B cell (primary cell): ENCODE results near the gene ELMOD3. TPM values are rescaled to one million over a fixed set of nuclear protein-coding genes. Genes with fewer than 3 reads are reported as not detected.

Experiments
- ATAC-seq: fragments of 200-7000 bp; cut with Tn5 transposase; one replicate; pipeline ENCODE4 v1.10.0; 2021; ENCODE audit warnings: low read depth, mild to moderate bottlenecking, moderate number of reproducible peaks, moderate library complexity
- CTCF ChIA-PET: fragments of 350-600 bp; sonication (Branson Sonifier 250); formaldehyde crosslinking; loops from one replicate; lab custom pipeline; 2021; ENCODE audit warnings: antibody characterized with exemption, inconsistent platforms; lab: Charles Lee
- POLR2A ChIA-PET: fragments of 350-600 bp; sonication (Branson Sonifier 250); formaldehyde crosslinking; loops from one replicate; lab custom pipeline; 2021; ENCODE audit warnings: antibody characterized with exemption; lab: Charles Lee
- DNase-seq: peaks from one replicate; pipeline ENCODE4 v3.0.0; 2013
- H2AFZ ChIP-seq: 2 replicates; pipeline ENCODE4 v1.6.1; 2012; ENCODE audit warnings: mild to moderate bottlenecking, low read depth, low read length; ENCODE audit not compliant: insufficient read depth, poor library complexity, severe bottlenecking
- H3K27ac ChIP-seq, 2 donors: 1 replicate in 1 of 2; 2 replicates in 1 of 2; pipeline ENCODE4 v1.5.1; 2012 to 2013; ENCODE audit warnings: low read length in 2 of 2, mild to moderate bottlenecking in 2 of 2, moderate library complexity in 1 of 2
- H3K27me3 ChIP-seq, 4 experiments: fragments of 200-600 bp in 1 of 4; sonication (generic) in 1 of 4; replicated peaks in 1 of 4; 1 replicate in 2 of 4; 2 replicates in 2 of 4; pipeline versions ENCODE4 v1.6.1 to v1.7.0; 2013 to 2016; ENCODE audit warnings: low read length in 3 of 4, mild to moderate bottlenecking in 2 of 4, mixed read lengths in 1 of 4, moderate library complexity in 1 of 4; ENCODE audit not compliant: insufficient read depth in 4 of 4, control insufficient read depth in 3 of 4; ENCODE audit errors: control extremely low read depth in 1 of 4
- H3K36me3 ChIP-seq, 2 experiments: replicated peaks in 1 of 2; 1 replicate in 1 of 2; 2 replicates in 1 of 2; pipeline versions ENCODE4 v1.6.1 to v1.7.1; 2013; ENCODE audit warnings: low read length in 1 of 2; ENCODE audit not compliant: insufficient read depth in 2 of 2, control insufficient read depth in 1 of 2; ENCODE audit errors: control extremely low read depth in 1 of 2, extremely low read depth in 1 of 2
- H3K4me1 ChIP-seq, 2 donors: fragments of 200-600 bp in 1 of 2; sonication (generic) in 1 of 2; 1 replicate in 1 of 2; 2 replicates in 1 of 2; pipeline versions ENCODE4 v1.5.1 to v1.6.1; 2013 to 2017; ENCODE audit warnings: low read length in 2 of 2; ENCODE audit not compliant: control insufficient read depth in 2 of 2, insufficient read depth in 2 of 2
- H3K4me2 ChIP-seq: replicated peaks from 2 replicates; pipeline ENCODE3; 2012; ENCODE audit warnings: mild to moderate bottlenecking, low read depth, low read length; ENCODE audit not compliant: poor library complexity, severe bottlenecking
- H3K4me3 ChIP-seq, 5 experiments: fragments of 200-600 bp in 1 of 5; sonication (generic) in 1 of 5; 1 replicate in 3 of 5; 2 replicates in 2 of 5; pipeline versions ENCODE4 v1.5.1 to v1.7.0; 2011 to 2016; ENCODE audit warnings: low read length in 4 of 5, mild to moderate bottlenecking in 4 of 5, low read depth in 2 of 5, control low read depth in 1 of 5, moderate library complexity in 1 of 5; ENCODE audit not compliant: insufficient read depth in 1 of 5; ENCODE audit errors: control extremely low read depth in 1 of 5, extremely low read depth in 1 of 5
- H3K79me2 ChIP-seq: fragments of 200-600 bp; sonication (generic); one replicate; pipeline ENCODE4 v1.6.0; 2016; ENCODE audit warnings: low read length; ENCODE audit not compliant: control insufficient read depth, insufficient read depth
- H3K9ac ChIP-seq: fragments of 200-600 bp; sonication (generic); 2 replicates; pipeline ENCODE4 v1.6.1; 2017; ENCODE audit warnings: mild to moderate bottlenecking, low read length, moderate library complexity
- H3K9me3 ChIP-seq, 3 donors: one replicate each; pipeline versions ENCODE4 v1.6.1 to v1.7.1; 2013; ENCODE audit warnings: low read length in 2 of 3; ENCODE audit not compliant: control insufficient read depth in 2 of 3, insufficient read depth in 1 of 3; ENCODE audit errors: control extremely low read depth in 1 of 3
- H4K20me1 ChIP-seq: 2 replicates; pipeline ENCODE4 v1.6.0; 2012; ENCODE audit warnings: mild to moderate bottlenecking, low read length; ENCODE audit not compliant: insufficient read depth, control insufficient read depth, poor library complexity, severe bottlenecking
- H3K27ac Mint-ChIP-seq: one replicate; pipeline ENCODE4 v1.8.0; 2021; ENCODE audit warnings: mixed read lengths
- H3K27me3 Mint-ChIP-seq: one replicate; pipeline ENCODE4 v1.8.0; 2021; ENCODE audit warnings: mixed read lengths
- H3K4me1 Mint-ChIP-seq: one replicate; pipeline ENCODE4 v1.8.0; 2021; ENCODE audit warnings: mixed read lengths
- H3K4me3 Mint-ChIP-seq: one replicate; pipeline ENCODE4 v1.8.0; 2021; ENCODE audit warnings: mixed read lengths
- H3K9me3 Mint-ChIP-seq: one replicate; pipeline ENCODE4 v1.8.0; 2022; ENCODE audit warnings: mixed read lengths; ENCODE audit not compliant: insufficient read depth
- EZH2 ChIP-seq: IDR thresholded peaks from 2 replicates; pipeline ENCODE4 v1.6.1; 2012; ENCODE audit warnings: borderline replicate concordance, low read depth, mild to moderate bottlenecking, moderate library complexity, low read length; ENCODE audit not compliant: insufficient read depth, poor library complexity, severe bottlenecking
- WGBS: methylation state at CpG from one replicate; pipeline ENCODE4 v1.1.5; 2013; ENCODE audit warnings: missing lambda C conversion rate; ENCODE audit not compliant: insufficient coverage; 5-methylcytosine and 5-hydroxymethylcytosine counted together
- intact Hi-C: fragments of 100-400 bp; cut with micrococcal nuclease; formaldehyde crosslinking; loops from one replicate; pipeline ENCODE4 v1.10.0; 2022
- polyA plus RNA-seq: library from polyadenylated mRNA; depleted of rRNA; stranded (reverse); fragments of >200 nt; gene quantifications from 2 replicates; pipeline ENCODE4 v1.2.3, GENCODE V29; 2012
- total RNA-seq, 2 donors: library from RNA; stranded (reverse); fragments of 120-200 nt in 1 of 2; gene quantifications; 1 replicate in 1 of 2; 2 replicates in 1 of 2; pipeline versions ENCODE4 v1.2.3 to v1.2.4, GENCODE V29; 2013 to 2022
- TF ChIP-seq, protein P1 (sequence below): fragments of 200-600 bp; IDR thresholded peaks from one replicate; pipeline ENCODE4 v1.8.0; 2022; ENCODE audit warnings: antibody characterized with exemption, mild to moderate bottlenecking

ELMOD3 gene
- total and polyA plus RNA-seq, 2 donors (not counting 1 experiment from before 2014, with no cell fraction given) = 34.3 to 57.6 TPM

DNA sequence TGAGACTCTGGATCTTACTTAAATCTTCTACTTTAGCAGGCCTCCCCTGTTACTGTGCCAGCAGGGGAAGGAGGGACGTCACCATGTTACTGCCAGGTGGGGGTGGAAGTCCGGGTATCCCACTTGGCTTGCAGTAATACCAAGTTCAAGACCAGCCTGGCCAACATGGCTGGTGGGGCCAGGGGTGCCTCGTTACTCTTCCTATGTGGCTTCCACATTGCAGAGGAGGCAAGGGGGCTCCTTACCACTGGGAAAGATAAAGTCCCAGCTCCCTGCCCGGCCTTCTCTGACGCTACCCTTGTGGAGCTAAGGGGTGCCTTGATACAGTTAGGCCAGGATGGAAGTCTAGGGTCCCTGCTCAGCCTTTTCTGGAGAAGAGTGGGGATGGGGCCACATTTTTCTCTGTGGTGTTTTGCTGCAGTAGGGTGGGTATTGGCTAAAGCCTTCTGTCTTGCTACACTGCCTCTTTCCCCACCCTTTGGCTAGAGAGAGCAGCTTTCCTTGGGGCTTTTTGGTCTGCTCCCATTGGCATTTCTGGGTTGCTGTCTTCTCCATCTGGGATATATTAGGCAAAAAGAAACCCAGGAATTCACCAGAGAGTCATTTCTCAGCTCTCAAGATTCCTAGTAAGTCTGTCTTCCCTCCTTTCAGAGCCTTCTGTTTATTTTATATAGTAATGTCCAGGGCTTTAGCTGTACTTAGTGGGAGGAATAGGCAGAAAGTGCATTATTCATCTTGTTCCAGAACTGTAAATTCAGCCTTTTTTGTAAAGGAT is 21.9 kb downstream of the ELMOD3 start:
- TF ChIP-seq EZH2 = no peak
- TF ChIP-seq, protein P1, sequence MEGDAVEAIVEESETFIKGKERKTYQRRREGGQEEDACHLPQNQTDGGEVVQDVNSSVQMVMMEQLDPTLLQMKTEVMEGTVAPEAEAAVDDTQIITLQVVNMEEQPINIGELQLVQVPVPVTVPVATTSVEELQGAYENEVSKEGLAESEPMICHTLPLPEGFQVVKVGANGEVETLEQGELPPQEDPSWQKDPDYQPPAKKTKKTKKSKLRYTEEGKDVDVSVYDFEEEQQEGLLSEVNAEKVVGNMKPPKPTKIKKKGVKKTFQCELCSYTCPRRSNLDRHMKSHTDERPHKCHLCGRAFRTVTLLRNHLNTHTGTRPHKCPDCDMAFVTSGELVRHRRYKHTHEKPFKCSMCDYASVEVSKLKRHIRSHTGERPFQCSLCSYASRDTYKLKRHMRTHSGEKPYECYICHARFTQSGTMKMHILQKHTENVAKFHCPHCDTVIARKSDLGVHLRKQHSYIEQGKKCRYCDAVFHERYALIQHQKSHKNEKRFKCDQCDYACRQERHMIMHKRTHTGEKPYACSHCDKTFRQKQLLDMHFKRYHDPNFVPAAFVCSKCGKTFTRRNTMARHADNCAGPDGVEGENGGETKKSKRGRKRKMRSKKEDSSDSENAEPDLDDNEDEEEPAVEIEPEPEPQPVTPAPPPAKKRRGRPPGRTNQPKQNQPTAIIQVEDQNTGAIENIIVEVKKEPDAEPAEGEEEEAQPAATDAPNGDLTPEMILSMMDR = no peak
- Histone ChIP-seq H3K4me2 (no peak overlapping the region), H4K20me1 (no peaks in the 10 kb centered on the region), H2AFZ (no peak overlapping the region), H3K4me1 (no peaks in the 10 kb centered on the region), H3K9ac (no peak overlapping the region), H3K9me3 (peaks cover 0 to 8% (median 4%) of the 10 kb centered on the region in 3 donors), H3K36me3 (peaks cover 4 to 34% of the 10 kb centered on the region in 2 experiments), H3K27me3 (no peaks in the 10 kb centered on the region), H3K27ac (no peak overlapping the region), H3K4me3 (no peak overlapping the region), H3K79me2 (no peaks in the 10 kb centered on the region)
- 96% methylated on average over 4 of the region's 5 CpGs for WGBS
- no peak for DNase-seq
- no peak for ATAC-seq
- H3K4me3 Mint-ChIP-seq = no peak overlapping the region
- H3K4me1 Mint-ChIP-seq = no peaks in the 10 kb centered on the region
- no peak overlapping the region for H3K27ac Mint-ChIP-seq
- CTCF ChIA-PET = no interaction called here
- intact Hi-C loops = no loop called here
- no peaks in the 10 kb centered on the region for H3K27me3 Mint-ChIP-seq
- POLR2A ChIA-PET = no interaction called here
- H3K9me3 Mint-ChIP-seq = no peaks in the 10 kb centered on the region

DNA sequence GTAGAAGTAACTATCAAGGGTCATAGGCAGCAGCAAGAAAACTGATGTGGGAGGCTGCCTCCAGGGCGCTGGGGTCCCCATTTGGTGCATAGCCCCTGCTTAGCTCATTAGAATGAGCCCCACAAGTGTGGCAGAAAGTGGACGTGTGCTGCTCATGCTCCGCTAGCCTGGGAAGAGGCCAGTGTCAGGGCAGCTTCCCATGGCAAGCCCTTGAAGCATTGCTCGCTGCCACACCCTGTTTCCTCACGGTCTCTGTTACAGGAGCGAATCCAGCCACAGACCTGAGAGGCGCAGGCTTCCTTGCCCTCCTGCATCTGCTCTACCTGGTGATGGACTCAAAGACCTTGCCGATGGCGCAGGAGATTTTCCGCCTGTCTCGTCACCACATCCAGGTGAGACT is 22.5 kb downstream of the ELMOD3 start:
- Mint-ChIP-seq H3K9me3 (no peaks in the 10 kb centered on the region), H3K4me3 (no peak overlapping the region), H3K27ac (no peak overlapping the region), H3K27me3 (no peaks in the 10 kb centered on the region), H3K4me1 (no peaks in the 10 kb centered on the region)
- no peak overlapping the region for H3K4me3 ChIP-seq
- POLR2A ChIA-PET = no interaction called here
- no peak for TF ChIP-seq EZH2
- TF ChIP-seq, protein P1 = no peak
- H3K79me2 ChIP-seq = no peaks in the 10 kb centered on the region
- 98% methylated on average over 11 of the region's 11 CpGs for WGBS
- peaks cover 4 to 34% of the 10 kb centered on the region in 2 experiments for H3K36me3 ChIP-seq
- no peak overlapping the region for H3K4me2 ChIP-seq
- no peak overlapping the region for H3K27ac ChIP-seq
- no peak overlapping the region for H3K9ac ChIP-seq
- CTCF ChIA-PET = interaction anchor here (1.0 kb wide), 1 partner anchor 12 kb away, joined by 3 read pairs; no protein-coding TSS in a partner anchor
- H3K27me3 ChIP-seq = no peaks in the 10 kb centered on the region
- no peak overlapping the region for H2AFZ ChIP-seq
- no peak for ATAC-seq
- intact Hi-C loops = no loop called here
- no peak for DNase-seq
- H3K4me1 ChIP-seq = no peaks in the 10 kb centered on the region
- no peaks in the 10 kb centered on the region for H4K20me1 ChIP-seq
- H3K9me3 ChIP-seq = peaks cover 0 to 8% (median 4%) of the 10 kb centered on the region in 3 donors
